Endothelial cell of umbilical vein (primary cell): ENCODE results near the gene ZMAT5.

Experiments
- EZH2 ChIP-seq: IDR thresholded peaks from 2 replicates; pipeline ENCODE4 v1.6.1; 2012; ENCODE audit warnings: borderline replicate concordance, low read depth, mild to moderate bottlenecking, moderate library complexity, low read length, inconsistent platforms; ENCODE audit not compliant: severe bottlenecking
- FOS ChIP-seq: IDR thresholded peaks from 2 replicates; pipeline ENCODE4 v1.6.1; 2011; ENCODE audit warnings: mild to moderate bottlenecking, low read length, moderate library complexity, borderline replicate concordance; ENCODE audit not compliant: insufficient read depth
- GATA2 ChIP-seq: IDR thresholded peaks from 2 replicates; pipeline ENCODE4 v1.7.0; 2011; ENCODE audit warnings: low read depth, mild to moderate bottlenecking, moderate library complexity, mixed read lengths, low read length; ENCODE audit not compliant: insufficient read length, insufficient read depth
- JUN ChIP-seq: IDR thresholded peaks from 2 replicates; pipeline ENCODE4 v1.6.1; 2011; ENCODE audit warnings: borderline replicate concordance, low read depth; ENCODE audit not compliant: insufficient read length, insufficient read depth
- MAX ChIP-seq: IDR thresholded peaks from 2 replicates; pipeline ENCODE4 v1.6.1; 2011; ENCODE audit not compliant: insufficient read depth, insufficient read length
- MYC ChIP-seq: IDR thresholded peaks from one replicate; pipeline ENCODE4 v1.6.1; 2011; ENCODE audit warnings: mild to moderate bottlenecking, low read depth, low read length
- POLR2A ChIP-seq: IDR thresholded peaks from 2 replicates; pipeline ENCODE4 v1.6.1; 2012; ENCODE audit warnings: low read depth, mild to moderate bottlenecking, control low read depth, low read length
- POLR2AphosphoS5 ChIP-seq: IDR thresholded peaks from 2 replicates; pipeline ENCODE4 v1.6.1; 2012; ENCODE audit warnings: low read depth, mild to moderate bottlenecking, control low read depth, low read length, moderate library complexity; ENCODE audit not compliant: insufficient read depth
- TF ChIP-seq, protein P1 (sequence below), 2 donors: IDR thresholded peaks; 1 replicate in 1 of 2; 2 replicates in 1 of 2; pipeline ENCODE4 v1.5.1; 2011; ENCODE audit warnings: low read length in 2 of 2, mild to moderate bottlenecking in 2 of 2, moderate library complexity in 2 of 2, control low read depth in 1 of 2, inconsistent platforms in 1 of 2, low read depth in 1 of 2; ENCODE audit not compliant: insufficient read depth in 1 of 2; ENCODE audit errors: extremely low read depth in 1 of 2

DNA sequence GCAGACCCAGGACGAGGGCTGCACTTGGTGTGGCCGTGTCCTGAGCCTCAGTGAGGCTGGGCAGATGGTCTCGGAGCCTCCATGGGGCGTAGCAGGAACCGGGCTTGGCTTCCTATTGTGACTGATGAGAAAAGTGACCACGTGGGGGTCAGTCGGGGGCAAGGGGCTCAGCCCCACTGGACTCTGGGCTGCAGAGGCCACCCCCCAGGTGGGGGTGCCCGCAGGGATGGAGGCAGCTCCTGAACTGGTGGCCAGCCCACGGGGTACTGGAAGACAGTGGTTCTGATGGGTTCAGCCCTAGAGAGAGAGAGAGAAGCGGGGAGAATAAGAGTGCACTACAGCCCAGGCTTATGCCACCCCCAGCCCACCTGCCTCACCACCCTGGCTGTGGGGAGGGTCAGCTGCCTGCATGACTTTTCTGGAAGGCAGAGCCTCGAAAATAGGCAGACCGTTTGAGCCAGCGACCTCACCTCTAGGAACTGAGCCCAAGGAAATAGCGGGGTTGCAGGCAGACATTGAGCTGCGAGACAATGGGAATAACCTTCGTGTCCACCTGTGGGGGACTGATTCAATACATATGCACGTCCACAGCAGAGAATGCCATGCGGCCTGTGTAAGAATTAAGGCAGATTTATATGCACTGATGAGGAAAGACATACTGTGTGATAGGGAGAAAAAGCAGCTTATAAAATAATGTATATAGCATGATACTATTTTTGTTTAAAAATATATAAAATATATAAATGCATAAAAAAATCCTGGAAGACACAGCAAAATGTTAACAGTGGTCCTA lies 35.6 kb downstream of the ZMAT5 start:
- TF ChIP-seq POLR2AphosphoS5 (no peak), EZH2 (no peak), POLR2A (no peak), JUN (no peak), GATA2 (no peak), FOS (no peak), MAX (no peak), MYC (no peak)
- TF ChIP-seq, protein P1, sequence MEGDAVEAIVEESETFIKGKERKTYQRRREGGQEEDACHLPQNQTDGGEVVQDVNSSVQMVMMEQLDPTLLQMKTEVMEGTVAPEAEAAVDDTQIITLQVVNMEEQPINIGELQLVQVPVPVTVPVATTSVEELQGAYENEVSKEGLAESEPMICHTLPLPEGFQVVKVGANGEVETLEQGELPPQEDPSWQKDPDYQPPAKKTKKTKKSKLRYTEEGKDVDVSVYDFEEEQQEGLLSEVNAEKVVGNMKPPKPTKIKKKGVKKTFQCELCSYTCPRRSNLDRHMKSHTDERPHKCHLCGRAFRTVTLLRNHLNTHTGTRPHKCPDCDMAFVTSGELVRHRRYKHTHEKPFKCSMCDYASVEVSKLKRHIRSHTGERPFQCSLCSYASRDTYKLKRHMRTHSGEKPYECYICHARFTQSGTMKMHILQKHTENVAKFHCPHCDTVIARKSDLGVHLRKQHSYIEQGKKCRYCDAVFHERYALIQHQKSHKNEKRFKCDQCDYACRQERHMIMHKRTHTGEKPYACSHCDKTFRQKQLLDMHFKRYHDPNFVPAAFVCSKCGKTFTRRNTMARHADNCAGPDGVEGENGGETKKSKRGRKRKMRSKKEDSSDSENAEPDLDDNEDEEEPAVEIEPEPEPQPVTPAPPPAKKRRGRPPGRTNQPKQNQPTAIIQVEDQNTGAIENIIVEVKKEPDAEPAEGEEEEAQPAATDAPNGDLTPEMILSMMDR (IDR thresholded peaks at IDR 0.05; ENCODE audit: extremely low read depth in 1 of 2, insufficient read depth in 1 of 2, low read depth in 1 of 2, low read length in 2 of 2): no peak
